Measurements from ENCODE around the gene TTLL5.

Gene TTLL5

GRCh38 chr14:75990297-75990696 is 329.3 kb downstream of the TTLL5 start:
- DNase-seq (ENCODE audit: low read depth in 2 of 2), result no peak

- DNase-seq (ENCODE audit: low read depth in 2 of 2), result no peak
These were observed 330.7 kb downstream of the TTLL5 start for GRCh38 chr14:75991753-75992152.

- no peak for DNase-seq (ENCODE audit: low read depth in 2 of 2)
These were observed 332.6 kb downstream of the TTLL5 start for GRCh38 chr14:75993567-75994041.

- DNase-seq (ENCODE audit: low read depth in 2 of 2), result no peak
These were observed 334.5 kb downstream of the TTLL5 start for GRCh38 chr14:75995372-75996041.

GRCh38 chr14:75996488-75996887 is 335.4 kb downstream of the TTLL5 start:
- no peak for DNase-seq (ENCODE audit: low read depth in 2 of 2)

- no peak for DNase-seq (ENCODE audit: low read depth in 2 of 2)
These were observed 338.6 kb downstream of the TTLL5 start for GRCh38 chr14:75999511-76000190.

- no peak for DNase-seq (ENCODE audit: low read depth in 2 of 2)
These were observed 341.3 kb downstream of the TTLL5 start for GRCh38 chr14:76002383-76002782.

Data from stimulated activated CD4-positive, alpha-beta T cell treated with anti-CD3 and anti-CD28 coated beads, Interleukin-1b, Interleukin-23, amount 100 ng/mL, for 4 hours (primary cell).